Transverse colon (tissue), 1 donor: Measurements from ENCODE around the gene RFPL2.

ENCODE experiments used
- EP300 ChIP-seq: sonication (generic); formaldehyde crosslinking; IDR thresholded peaks from one replicate; pipeline ENCODE4 v1.6.1; 2017; ENCODE audit warnings: antibody characterized with exemption, low read depth
- POLR2A ChIP-seq: fragments of 450-650 bp; IDR thresholded peaks from one replicate; pipeline ENCODE4 v1.6.1; 2016; ENCODE audit warnings: antibody characterized with exemption, mild to moderate bottlenecking, moderate library complexity

DNA sequence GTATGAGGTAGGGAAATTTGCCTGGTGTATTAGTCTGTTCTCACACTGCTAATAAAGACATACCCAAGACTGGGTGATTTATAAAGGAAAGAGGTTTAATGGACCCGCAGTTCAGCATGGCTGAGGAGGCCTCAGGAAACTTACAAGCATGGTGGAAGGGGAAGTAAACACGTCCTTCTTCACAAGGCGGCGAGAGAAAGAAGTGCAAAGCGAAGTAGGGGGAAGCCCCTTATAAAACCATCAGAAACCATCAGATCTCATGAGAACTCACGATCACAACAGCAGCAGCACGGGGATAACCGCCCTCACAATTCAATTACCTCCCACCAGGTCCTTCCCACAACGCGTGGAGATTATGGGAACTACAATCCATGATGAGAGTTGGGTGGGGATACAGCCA lies 12.0 kb upstream of the RFPL2 start:
- TF ChIP-seq EP300, result no peak
- TF ChIP-seq POLR2A, result no peak
